Hippocampal formation (tissue), 2 donors: ENCODE data around the gene SVIL.
"Not testable (repeated sequence)": the region's sequence is repeated elsewhere in the genome, so short reads cannot be mapped to it uniquely, and the experiment has no call there.

Experiments
- DNase-seq, 2 donors: peaks; one replicate each; lab custom pipeline; 2025; lab: John Stamatoyannopoulos, UW

Gene SVIL

GRCh38 chr10:29484677-29485076, 150.1 kb downstream of the SVIL start:
- not testable (repeated sequence) for DNase-seq

GRCh38 chr10:29482591-29483431, 152.0 kb downstream of the SVIL start:
- no peak for DNase-seq

GRCh38 chr10:29481906-29482440, 152.8 kb downstream of the SVIL start:
- DNase-seq: no peak

GRCh38 chr10:29479981-29480954, 154.5 kb downstream of the SVIL start:
- no peak for DNase-seq

DNA sequence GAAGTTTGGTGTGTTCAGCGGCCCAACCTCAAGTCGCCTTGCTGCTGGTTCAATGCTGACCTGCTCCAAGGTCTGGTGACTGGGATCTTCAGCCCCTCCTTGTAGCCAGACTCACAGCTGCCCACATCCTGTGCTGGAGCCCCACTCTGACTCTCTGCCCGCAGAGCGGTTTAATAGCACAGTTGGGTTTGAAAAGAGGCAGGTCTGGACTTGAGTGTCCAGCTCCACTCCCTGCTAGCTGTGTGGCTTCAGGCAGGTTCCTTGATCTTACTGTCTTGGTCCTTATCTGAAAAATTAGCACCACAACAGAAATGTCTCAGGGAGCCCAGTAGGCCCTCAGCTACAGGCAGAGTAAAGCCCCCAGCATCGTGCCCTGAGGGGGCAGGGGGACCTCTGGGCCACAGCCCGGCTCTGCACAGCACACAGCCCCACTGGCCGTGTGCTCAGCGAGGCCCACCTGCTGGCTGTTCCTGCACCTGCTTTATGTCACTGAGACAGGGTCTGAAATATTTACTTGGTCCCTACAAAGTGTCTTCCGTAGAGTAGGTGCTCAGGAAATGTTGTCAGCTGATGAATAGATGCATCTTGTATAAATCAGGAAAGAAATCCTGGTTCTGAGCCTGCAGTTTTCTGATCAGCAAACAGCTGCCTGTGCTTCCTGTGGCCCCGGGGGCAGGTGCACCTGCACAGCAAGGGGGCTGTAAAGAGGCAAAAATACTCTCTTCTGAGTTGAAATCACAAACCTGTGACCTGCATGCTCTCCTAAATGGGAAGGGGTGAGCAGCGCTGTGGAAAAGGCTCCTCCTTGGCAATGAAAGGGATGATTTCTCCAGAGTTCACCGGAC, 155.5 kb downstream of the SVIL start:
- DNase-seq: no peak

- DNase-seq: no peak
Measured at GRCh38 chr10:29473406-29474100, 161.2 kb downstream of the SVIL start.

DNA sequence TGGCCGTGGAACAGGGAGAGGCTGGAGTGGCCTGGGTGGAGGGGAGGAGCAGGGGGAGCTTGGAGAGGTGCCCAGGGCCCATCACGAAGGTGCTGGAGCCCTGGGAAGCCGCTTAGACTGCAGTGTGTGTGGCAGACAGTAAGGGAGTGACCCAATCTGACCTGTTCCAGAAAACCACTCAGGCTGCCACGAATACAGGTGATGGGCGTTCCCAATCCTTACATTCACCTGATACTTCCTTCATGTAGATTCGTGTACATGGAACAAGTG, 161.7 kb downstream of the SVIL start:
- no peak for DNase-seq

- DNase-seq: no peak
Measured at GRCh38 chr10:29472301-29473086, 162.3 kb downstream of the SVIL start.

GRCh38 chr10:29471544-29471859, 163.3 kb downstream of the SVIL start:
- DNase-seq: no peak

DNA sequence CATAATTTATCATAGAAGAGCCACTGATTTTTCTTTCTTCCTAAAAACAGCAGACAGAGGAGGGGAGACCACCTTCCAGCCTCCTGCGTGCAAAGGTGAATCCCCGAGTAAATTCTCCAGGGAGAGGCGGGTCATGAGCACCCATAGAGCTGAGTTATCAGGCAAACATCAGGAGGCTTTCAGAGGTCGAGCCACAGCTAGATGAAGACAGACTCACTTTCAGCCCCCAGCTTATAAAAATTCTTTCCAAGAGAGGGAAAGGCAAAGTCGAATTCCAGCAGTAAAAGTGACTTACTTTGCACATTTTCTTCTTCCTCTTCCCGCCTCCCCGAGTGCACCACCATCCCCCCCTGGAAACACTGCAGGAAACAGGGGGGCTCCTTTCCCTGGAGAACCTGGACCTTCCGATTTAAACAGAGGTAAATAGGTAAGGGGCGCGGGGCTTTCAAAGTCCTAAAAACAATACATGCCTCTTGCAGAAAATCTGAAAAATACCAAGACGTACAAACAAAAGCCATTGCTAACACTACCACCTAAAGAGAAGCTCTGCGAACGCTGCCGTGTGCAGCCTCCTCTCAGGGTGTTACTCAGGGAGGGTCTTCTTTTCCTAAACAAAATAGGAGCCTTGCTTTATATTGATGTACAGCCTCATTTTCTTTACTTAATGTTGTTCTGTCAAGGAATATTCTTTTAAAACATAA, 163.8 kb downstream of the SVIL start:
- no peak for DNase-seq

DNA sequence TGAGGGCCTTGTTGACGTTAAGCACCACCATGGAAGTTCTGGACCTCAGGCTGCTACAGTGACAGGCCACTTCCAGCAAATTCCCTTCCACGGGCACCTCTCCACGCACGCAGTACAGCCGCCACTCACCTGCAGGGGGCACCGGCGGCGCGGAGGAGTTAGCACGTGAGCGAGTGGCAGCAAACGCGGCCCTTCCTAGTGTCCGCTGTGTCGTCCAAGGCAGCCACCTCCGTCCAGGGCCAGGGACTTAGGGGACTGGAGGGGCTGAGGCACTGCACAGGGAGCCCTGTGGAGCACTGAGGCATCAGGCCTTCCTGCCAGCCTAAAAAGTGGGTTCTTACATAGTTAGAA, 164.4 kb downstream of the SVIL start:
- no peak for DNase-seq

DNA sequence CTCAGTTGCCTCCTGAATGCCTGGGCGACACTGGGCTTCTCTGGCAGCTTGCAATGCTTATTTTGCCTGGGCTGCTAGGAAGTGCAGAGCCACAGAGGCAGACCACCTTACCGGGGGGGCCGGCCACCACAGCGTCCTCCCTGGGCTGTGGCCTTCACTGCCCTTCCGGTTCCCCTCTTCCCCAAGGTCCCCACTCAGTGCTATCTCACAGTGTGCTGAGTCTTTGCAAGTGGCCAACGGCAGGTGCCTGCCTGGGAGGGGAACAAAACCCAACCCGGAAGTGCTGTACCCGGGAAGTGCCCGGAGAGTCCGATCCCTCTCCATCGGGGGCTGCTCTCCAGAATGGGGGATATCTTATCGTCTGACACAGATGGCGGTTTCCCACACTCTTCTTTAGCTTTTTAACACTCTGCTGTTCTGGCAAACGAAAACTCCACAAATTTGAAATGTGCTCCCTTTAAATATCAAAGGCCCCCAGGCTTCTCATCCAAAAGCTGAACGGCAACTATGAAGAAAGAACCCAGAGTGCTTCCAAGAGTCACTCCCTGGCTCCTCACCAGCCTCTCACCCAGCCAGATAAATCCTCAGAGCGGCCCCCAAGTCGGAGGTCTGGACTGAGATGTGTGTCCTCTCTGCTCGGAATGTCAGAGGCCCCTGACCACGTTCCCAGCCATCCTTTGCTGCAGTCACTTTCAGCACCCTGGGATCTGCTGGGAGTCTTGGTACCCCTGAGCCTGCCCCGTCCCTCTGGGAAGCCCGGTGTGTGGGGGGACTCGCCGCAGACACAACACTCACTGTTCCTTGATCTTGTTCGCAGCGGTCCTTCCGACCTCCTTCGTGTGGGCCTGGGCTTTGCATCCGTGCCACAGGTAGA, 165.1 kb downstream of the SVIL start:
- no peak for DNase-seq

- no peak for DNase-seq
Measured at GRCh38 chr10:29465384-29465783, 169.4 kb downstream of the SVIL start.

DNA sequence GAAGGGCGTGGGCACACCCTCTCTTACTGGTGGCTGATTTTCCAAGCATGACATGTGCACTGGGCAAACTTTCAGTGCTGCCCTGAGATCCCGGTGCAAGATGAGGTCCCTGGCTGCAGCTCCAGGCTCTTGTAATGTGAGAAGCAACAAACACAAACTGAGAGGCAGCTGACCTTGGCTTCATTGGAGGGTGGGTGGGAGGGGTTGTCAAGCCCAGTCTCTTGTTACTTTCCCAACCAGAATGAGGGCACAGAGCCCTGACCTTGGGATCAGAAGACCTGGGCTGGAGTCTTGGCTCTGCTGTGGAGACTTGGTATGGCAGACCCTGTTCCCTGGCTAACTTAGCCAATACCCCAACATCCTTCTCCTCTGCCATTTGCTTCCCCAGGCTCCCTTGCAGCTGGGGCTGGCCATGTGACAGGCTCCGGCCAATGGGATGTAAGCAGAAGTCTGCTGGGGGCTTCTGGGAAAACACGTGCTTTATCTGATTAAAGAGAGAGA, 170.1 kb downstream of the SVIL start:
- DNase-seq: not testable (repeated sequence)

GRCh38 chr10:29461042-29461441, 173.7 kb downstream of the SVIL start:
- DNase-seq: no peak

- not testable (repeated sequence) for DNase-seq
Measured at GRCh38 chr10:29458190-29458589, 176.6 kb downstream of the SVIL start.

GRCh38 chr10:29455095-29455494, 179.7 kb downstream of the SVIL start:
- no peak for DNase-seq

DNA sequence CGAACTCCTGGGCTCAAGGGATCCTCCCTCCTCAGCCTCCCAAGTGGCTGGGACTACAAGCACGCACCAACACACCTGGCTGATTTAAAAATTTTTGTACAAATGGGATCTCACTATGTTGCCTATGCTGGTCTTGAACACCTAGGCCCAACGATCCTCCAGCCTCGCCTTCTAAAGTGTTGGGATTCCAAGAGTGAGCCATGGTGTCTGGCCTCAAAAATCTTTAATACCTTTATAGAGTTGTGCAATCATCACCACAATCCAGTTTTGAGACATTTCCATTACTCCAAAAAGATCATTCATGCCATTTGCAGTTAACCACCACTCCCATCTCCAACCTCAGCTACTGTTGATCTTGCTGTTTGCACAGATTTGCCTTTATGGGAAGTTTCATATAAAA, 180.5 kb downstream of the SVIL start:
- DNase-seq: no peak

GRCh38 chr10:29452546-29452945, 182.2 kb downstream of the SVIL start:
- no peak for DNase-seq
